RWPE2 (cell line): Measurements from ENCODE around the gene ZNF446.

ENCODE experiments used
- ATAC-seq: fragments of 200-7000 bp; cut with Tn5 transposase; 3 replicates; pipeline ENCODE4 v1.9.1; 2021; ENCODE audit warnings: low read depth
- DNase-seq: peaks from one replicate; pipeline ENCODE4 v3.0.0-alpha.2; 2020; ENCODE audit warnings: low spot score
- H3K27ac ChIP-seq: fragments of 450-650 bp; 2 replicates; pipeline ENCODE4 v1.5.1; 2017; ENCODE audit warnings: mild to moderate bottlenecking; ENCODE audit not compliant: poor library complexity, severe bottlenecking
- H3K27me3 ChIP-seq: fragments of 250-450 bp; sonication (Bioruptor Pico); 2 replicates; pipeline ENCODE4 v1.5.1; 2021; ENCODE audit warnings: mild to moderate bottlenecking, moderate library complexity; ENCODE audit not compliant: insufficient read depth, poor library complexity, severe bottlenecking
- H3K36me3 ChIP-seq: fragments of 250-450 bp; sonication (Bioruptor Pico); 2 replicates; pipeline ENCODE4 v1.5.1; 2020; ENCODE audit warnings: low read depth, mild to moderate bottlenecking, moderate library complexity
- H3K4me1 ChIP-seq: fragments of 250-450 bp; sonication (Bioruptor Pico); 2 replicates; pipeline ENCODE4 v1.5.1; 2021; ENCODE audit warnings: mild to moderate bottlenecking, moderate library complexity; ENCODE audit not compliant: insufficient read depth, poor library complexity, severe bottlenecking
- H3K4me3 ChIP-seq: fragments of 250-450 bp; sonication (Bioruptor Pico); 2 replicates; pipeline ENCODE4 v1.5.1; 2021; ENCODE audit warnings: mild to moderate bottlenecking, moderate library complexity; ENCODE audit not compliant: severe bottlenecking
- H3K9me3 ChIP-seq: fragments of 250-450 bp; sonication (Bioruptor Pico); 2 replicates; pipeline ENCODE4 v1.5.1; 2021; ENCODE audit warnings: mild to moderate bottlenecking, moderate library complexity; ENCODE audit not compliant: severe bottlenecking
- CTCF ChIP-seq: fragments of 450-650 bp; IDR thresholded peaks from one replicate; pipeline ENCODE4 v1.5.1; 2017; ENCODE audit warnings: mild to moderate bottlenecking, moderate library complexity; ENCODE audit not compliant: poor library complexity, severe bottlenecking

ZNF446 gene

DNA sequence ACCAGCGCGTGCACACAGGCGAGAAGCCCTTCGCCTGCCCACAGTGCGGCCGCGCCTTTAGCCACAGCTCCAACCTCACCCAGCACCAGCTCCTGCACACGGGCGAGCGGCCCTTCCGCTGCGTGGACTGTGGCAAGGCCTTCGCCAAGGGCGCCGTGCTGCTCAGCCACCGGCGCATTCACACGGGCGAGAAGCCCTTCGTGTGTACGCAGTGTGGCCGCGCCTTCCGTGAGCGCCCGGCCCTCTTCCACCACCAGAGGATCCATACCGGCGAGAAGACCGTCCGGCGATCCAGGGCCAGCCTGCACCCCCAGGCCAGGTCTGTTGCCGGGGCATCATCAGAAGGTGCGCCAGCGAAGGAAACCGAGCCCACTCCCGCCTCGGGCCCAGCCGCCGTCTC, 4.4 kb upstream of the ZNF446 start:
- H3K4me1 ChIP-seq: peaks cover 5% of the 10 kb centered on the region
- TF ChIP-seq CTCF: no peak
- H3K27me3 ChIP-seq: no peaks in the 10 kb centered on the region
- DNase-seq: no peak
- no peak for ATAC-seq
- H3K4me3 ChIP-seq: no peak overlapping the region
- H3K9me3 ChIP-seq: no peaks in the 10 kb centered on the region
- H3K27ac ChIP-seq: no peak overlapping the region
- peaks cover 18% of the 10 kb centered on the region for H3K36me3 ChIP-seq

DNA sequence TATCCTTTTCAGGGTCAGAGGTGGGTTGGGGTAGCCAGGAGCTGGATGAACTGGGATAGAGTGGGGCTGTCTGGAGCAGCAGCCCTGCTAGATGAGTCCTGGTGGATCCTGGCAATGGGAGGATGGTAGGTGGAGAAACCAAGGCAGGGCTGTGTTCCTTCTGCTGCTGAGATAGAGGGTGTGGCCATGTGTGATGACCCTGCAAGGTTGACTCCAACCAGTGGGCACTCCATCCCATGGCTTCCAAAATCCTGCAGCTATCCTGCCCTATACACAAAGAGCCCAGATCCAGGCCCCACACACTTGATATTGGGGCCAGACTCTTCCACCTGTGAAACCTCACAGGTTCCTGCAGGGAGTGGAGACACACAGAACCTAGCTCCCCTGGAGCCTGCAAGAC, 2.4 kb upstream of the ZNF446 start:
- peak overlapping the region; percentile 61 for H3K27ac ChIP-seq

GRCh38 chr19:58474291-58474996, 1.7 kb upstream of the ZNF446 start:
- no peak for DNase-seq
- Histone ChIP-seq H3K27ac (peak overlapping the region; percentile 61), H3K36me3 (peaks cover 11% of the 10 kb centered on the region), H3K4me1 (peaks cover 5% of the 10 kb centered on the region), H3K9me3 (no peaks in the 10 kb centered on the region), H3K4me3 (no peak overlapping the region), H3K27me3 (no peaks in the 10 kb centered on the region)
- ATAC-seq: no peak
- TF ChIP-seq CTCF: no peak

More for the DNA sequence above, 2.4 kb upstream of the ZNF446 start:
- no peak for ATAC-seq
- no peak for DNase-seq
- TF ChIP-seq CTCF: no peak
- no peaks in the 10 kb centered on the region for H3K27me3 ChIP-seq
- no peak overlapping the region for H3K4me3 ChIP-seq
- H3K36me3 ChIP-seq: peaks cover 17% of the 10 kb centered on the region
- H3K4me1 ChIP-seq: peaks cover 5% of the 10 kb centered on the region
- H3K9me3 ChIP-seq: no peaks in the 10 kb centered on the region

GRCh38 chr19:58474997-58475713, 997 bp upstream of the ZNF446 start:
- H3K4me1 ChIP-seq: peaks cover 5% of the 10 kb centered on the region
- H3K27me3 ChIP-seq: no peaks in the 10 kb centered on the region
- H3K36me3 ChIP-seq: peaks cover 10% of the 10 kb centered on the region; the same call in 1 of the 2 replicates
- H3K27ac ChIP-seq: peak overlapping the region; percentile 61
- ATAC-seq (peak; percentile 0), DNase-seq (no peak)
- no peaks in the 10 kb centered on the region for H3K9me3 ChIP-seq
- H3K4me3 ChIP-seq: peak overlapping the region; percentile 38
- no peak for TF ChIP-seq CTCF

DNA sequence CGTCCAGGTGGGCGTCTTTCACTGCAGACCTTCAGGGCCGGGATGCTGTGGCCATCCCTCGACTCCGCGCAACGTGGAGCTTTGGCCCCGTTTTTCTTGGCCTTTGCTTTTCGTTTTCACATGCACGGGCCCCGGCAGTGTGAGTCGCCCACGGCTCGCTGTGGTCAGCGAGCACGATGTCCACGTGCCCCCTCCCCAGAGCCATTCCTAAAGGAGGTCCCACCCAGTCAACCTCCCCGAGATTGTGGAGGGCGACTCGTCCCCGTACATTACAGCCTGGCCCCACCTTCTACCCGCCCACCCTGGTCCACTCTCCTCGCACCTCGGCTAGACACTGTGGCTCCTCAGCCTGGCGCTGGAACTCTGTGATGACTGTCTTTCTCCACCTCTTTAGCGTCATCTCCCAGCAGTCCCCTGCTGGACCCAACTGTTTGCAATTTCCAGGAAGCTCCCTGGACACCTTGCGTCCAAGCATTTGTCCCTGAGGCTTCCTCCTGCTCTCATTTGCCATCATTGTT, 405 bp downstream of the ZNF446 start:
- peaks cover 7% of the 10 kb centered on the region; the same call in 1 of the 2 replicates for H3K36me3 ChIP-seq
- DNase-seq (no peak), ATAC-seq (no peak; the same call in 2 of the 3 replicates)
- no peak for TF ChIP-seq CTCF
- H3K27me3 ChIP-seq: no peaks in the 10 kb centered on the region
- peak overlapping the region; percentile 61 for H3K27ac ChIP-seq
- no peaks in the 10 kb centered on the region for H3K9me3 ChIP-seq
- peaks cover 5% of the 10 kb centered on the region for H3K4me1 ChIP-seq
- H3K4me3 ChIP-seq: peak overlapping the region; percentile 38
